Astrocyte of the cerebellum (primary cell): ENCODE results near the gene ALDH1A2.

Experiments used
- DNase-seq: peaks from one replicate; pipeline ENCODE4 v3.0.0-alpha.2; 2011; ENCODE audit warnings: low read depth
- H3K4me3 ChIP-seq: 2 replicates; pipeline ENCODE4 v1.5.1; 2011; ENCODE audit warnings: mild to moderate bottlenecking, low read depth, low read length, moderate library complexity
- CTCF ChIP-seq: IDR thresholded peaks from 2 replicates; pipeline ENCODE4 v1.5.1; 2012; ENCODE audit warnings: low read length, low read depth, moderate library complexity, mild to moderate bottlenecking; ENCODE audit errors: missing control alignments
- in situ Hi-C: cut with HindIII; loops from 2 replicates; pipeline ENCODE4 v1.10.0; 2017; ENCODE audit warnings: low sequenced_read_pairs

ALDH1A2 gene

GRCh38 chr15:57920911-57921310 lies 144.6 kb downstream of the ALDH1A2 start:
- H3K4me3 ChIP-seq, result no peak overlapping the region
- in situ Hi-C loops, result loop anchor here (5.0 kb wide), 1 partner anchor 34 kb away; no protein-coding TSS in a partner anchor
- DNase-seq, result no peak
- no peak for TF ChIP-seq CTCF

- no peak for DNase-seq
- no peak for TF ChIP-seq CTCF
- in situ Hi-C loops, result loop anchor here (5.0 kb wide), 1 partner anchor 32 kb away; no protein-coding TSS in a partner anchor
- H3K4me3 ChIP-seq, result no peak overlapping the region
Observed at GRCh38 chr15:57919754-57920153, 145.8 kb downstream of the ALDH1A2 start.

GRCh38 chr15:57917998-57918397 lies 147.5 kb downstream of the ALDH1A2 start:
- H3K4me3 ChIP-seq, result no peak overlapping the region
- no peak for TF ChIP-seq CTCF
- DNase-seq, result no peak
- in situ Hi-C loops, result no loop called here

- no peak for TF ChIP-seq CTCF
- H3K4me3 ChIP-seq, result no peak overlapping the region
- in situ Hi-C loops, result no loop called here
- no peak for DNase-seq
Observed at GRCh38 chr15:57916695-57917094, 148.8 kb downstream of the ALDH1A2 start.

GRCh38 chr15:57915827-57916531 lies 149.5 kb downstream of the ALDH1A2 start:
- DNase-seq, result no peak
- in situ Hi-C loops, result no loop called here
- TF ChIP-seq CTCF, result no peak
- no peak overlapping the region for H3K4me3 ChIP-seq

GRCh38 chr15:57914350-57915055 lies 151.0 kb downstream of the ALDH1A2 start:
- in situ Hi-C loops, result no loop called here
- TF ChIP-seq CTCF, result no peak
- H3K4me3 ChIP-seq, result no peak overlapping the region
- no peak for DNase-seq
